Endothelial cell of umbilical vein (primary cell): ENCODE results near the gene PSIP1. TPM values are rescaled to one million over a fixed set of nuclear protein-coding genes. Genes with fewer than 3 reads are reported as not detected.
"Not testable (repeated sequence)": the region's sequence is repeated elsewhere in the genome, so short reads cannot be mapped to it uniquely, and the experiment has no call there.

Experiments used
- BruUV-seq: library from RNA; stranded (reverse); fragments of 400-500 nt; replicated peaks from 2 replicates; lab custom pipeline; 2021; lab: Mats Ljungman, UMichigan
- CTCF ChIA-PET: fragments of 300-600, 350-600 bp; sonication (Branson Sonifier 250); formaldehyde crosslinking; loops from one replicate; lab custom pipeline; 2021; ENCODE audit warnings: antibody characterized with exemption, inconsistent platforms; lab: Charles Lee
- POLR2A ChIA-PET: fragments of 300-600, 350-600 bp; sonication (Branson Sonifier 250); formaldehyde crosslinking; loops from one replicate; lab custom pipeline; 2021; ENCODE audit warnings: antibody characterized with exemption, inconsistent platforms; lab: Charles Lee
- DNase-seq: peaks from one replicate; pipeline ENCODE4 v3.0.0-alpha.2; 2011; ENCODE audit warnings: low read depth, low spot score
- FAIRE-seq: peaks from 2 replicates; lab custom pipeline; 2011; peaks lifted over from hg19 to GRCh38; lab: Jason Lieb, UNC
- H2AFZ ChIP-seq: 2 replicates; pipeline ENCODE4 v1.6.0; 2012; ENCODE audit warnings: low read depth, low read length, control low read depth, inconsistent platforms
- H3K27ac ChIP-seq: 2 replicates; pipeline ENCODE4 v1.5.1; 2011; ENCODE audit warnings: low read depth, mild to moderate bottlenecking, control low read depth, low read length, moderate library complexity; ENCODE audit not compliant: insufficient read depth
- H3K27me3 ChIP-seq, 2 experiments: 2 replicates each; pipeline versions ENCODE4 v1.6.0 to v1.6.1; 2011; ENCODE audit warnings: low read length in 2 of 2, mixed read lengths in 1 of 2; ENCODE audit not compliant: control insufficient read depth in 2 of 2, insufficient read depth in 2 of 2
- H3K36me3 ChIP-seq, 2 experiments: 2 replicates in 1 of 2; 3 replicates in 1 of 2; pipeline ENCODE4 v1.5.1; 2011; ENCODE audit warnings: low read length in 2 of 2, mild to moderate bottlenecking in 1 of 2, moderate library complexity in 1 of 2; ENCODE audit not compliant: control insufficient read depth in 2 of 2, insufficient read depth in 2 of 2; ENCODE audit errors: extremely low read depth in 1 of 2
- H3K4me1 ChIP-seq: 3 replicates; pipeline ENCODE4 v1.5.1; 2011; ENCODE audit warnings: mild to moderate bottlenecking, low read length; ENCODE audit not compliant: control insufficient read depth, insufficient read depth; ENCODE audit errors: extremely low read depth
- H3K4me2 ChIP-seq: 2 replicates; pipeline ENCODE4 v1.6.1; 2011; ENCODE audit warnings: low read length, control low read depth, mixed read lengths; ENCODE audit not compliant: insufficient read depth
- H3K4me3 ChIP-seq, 3 experiments: fragments of 200-600 bp in 1 of 3; sonication (generic), shearing (Covaris generic) in 1 of 3; replicated peaks in 1 of 3; 2 replicates each; pipeline ENCODE4 v1.5.1; 2011 to 2016; ENCODE audit warnings: control low read depth in 3 of 3, low read length in 3 of 3, mild to moderate bottlenecking in 2 of 3, inconsistent platforms in 1 of 3, low read depth in 1 of 3, moderate library complexity in 1 of 3; ENCODE audit not compliant: insufficient read depth in 1 of 3
- H3K79me2 ChIP-seq: 2 replicates; pipeline ENCODE4 v1.6.0; 2012; ENCODE audit warnings: low read length, inconsistent platforms; ENCODE audit not compliant: control insufficient read depth, insufficient read depth
- H3K9ac ChIP-seq: replicated peaks from 2 replicates; pipeline ENCODE3; 2011; ENCODE audit warnings: low read length, control low read depth; ENCODE audit not compliant: insufficient read depth; ENCODE audit errors: extremely low read depth
- H3K9me1 ChIP-seq: replicated peaks from 3 replicates; pipeline ENCODE4 v1.6.0; 2011; ENCODE audit warnings: mild to moderate bottlenecking, low read length; ENCODE audit not compliant: control insufficient read depth, insufficient read depth; ENCODE audit errors: extremely low read depth
- H3K9me3 ChIP-seq: replicated peaks from 2 replicates; pipeline ENCODE4 v1.5.1; 2012; ENCODE audit warnings: low read length, inconsistent platforms; ENCODE audit not compliant: control insufficient read depth, insufficient read depth
- H4K20me1 ChIP-seq: replicated peaks from 2 replicates; pipeline ENCODE3; 2011; ENCODE audit warnings: mild to moderate bottlenecking, low read length; ENCODE audit not compliant: control insufficient read depth, insufficient read depth; ENCODE audit errors: extremely low read depth
- MYC ChIP-seq: IDR thresholded peaks from one replicate; pipeline ENCODE4 v1.6.1; 2011; ENCODE audit warnings: mild to moderate bottlenecking, low read depth, low read length
- dilution Hi-C: fragments of 300-500 bp; cut with MboI; formaldehyde crosslinking; loops from one replicate; pipeline ENCODE4 v1.15.0; 2019; ENCODE audit warnings: low sequenced_read_pairs; ENCODE audit not compliant: extremely low pct_ligation_motif_present
- intact Hi-C: fragments of 100-400 bp; cut with micrococcal nuclease; formaldehyde crosslinking; loops from one replicate; pipeline ENCODE4 v1.10.0; 2022
- polyA plus RNA-seq, 4 experiments: library from polyadenylated mRNA; depleted of rRNA in 3 of 4; stranded (reverse) in 3 of 4; unstranded in 1 of 4; fragments of >200 nt; gene quantifications; 2 replicates each; pipeline versions ENCODE4 v1.2.1 to v1.2.3, GENCODE V29; 2011 to 2012; ENCODE audit warnings: missing spikeins in 1 of 4
- total RNA-seq: library from RNA; stranded (reverse); gene quantifications from 2 replicates; pipeline ENCODE4 v1.2.3, GENCODE V29; 2021

PSIP1 gene
- total and polyA plus RNA-seq, 2 donors (not counting 3 experiments of a cell fraction or from before 2014, with no cell fraction given): 12.9 to 76.7 TPM

DNA sequence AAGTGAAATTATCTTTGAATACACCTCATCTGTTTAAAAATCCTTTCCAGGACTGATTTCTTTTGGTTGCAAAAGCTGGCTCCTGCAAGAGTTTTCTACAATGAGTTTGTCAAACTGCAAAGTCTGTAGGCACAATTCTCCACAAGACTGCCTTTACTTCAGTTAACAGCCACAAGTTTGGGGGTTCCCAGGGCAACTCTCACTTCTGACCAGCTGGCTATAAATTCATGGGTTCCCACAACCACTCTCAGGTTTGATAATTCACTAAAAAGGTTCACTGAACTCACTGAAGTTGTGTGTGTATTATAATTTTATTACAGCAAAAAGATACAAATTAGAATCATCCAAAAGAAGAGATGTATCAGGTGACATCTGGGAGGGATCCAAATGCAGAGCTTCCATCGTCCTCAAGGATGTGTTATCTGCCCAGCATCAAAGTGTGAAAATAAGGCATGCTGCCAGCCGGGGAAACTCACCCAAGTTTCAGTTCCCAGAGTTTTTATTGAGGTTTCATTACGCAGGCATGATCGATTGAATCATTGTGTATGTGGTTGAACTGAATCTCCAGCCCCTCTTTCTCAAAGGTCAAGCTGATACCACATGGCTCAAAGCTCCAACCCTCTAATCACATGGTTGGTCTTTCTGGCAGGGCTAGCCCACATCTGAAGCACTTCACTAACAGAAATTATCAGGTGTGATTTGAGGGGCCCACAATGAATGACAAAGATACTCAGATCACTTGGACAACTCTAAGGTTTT is 19.0 kb upstream of the PSIP1 start:
- peaks cover 9% of the 10 kb centered on the region for H3K4me1 ChIP-seq
- H3K36me3 ChIP-seq: no peaks in the 10 kb centered on the region
- no peak for DNase-seq
- H3K9ac ChIP-seq: no peak overlapping the region
- dilution Hi-C loops (no loop called here), intact Hi-C loops (no loop called here)
- no peak for FAIRE-seq
- H3K9me3 ChIP-seq: no peaks in the 10 kb centered on the region
- no TSS peak for BruUV-seq
- CTCF ChIA-PET: interaction anchor here (0.9 to 1.9 kb wide), 4 partner anchors 10 to 29 kb away, joined by 3 to 6 read pairs (median 4); partner anchors contain the start of gene CCDC171
- no peak overlapping the region for H2AFZ ChIP-seq
- no peak overlapping the region for H3K27ac ChIP-seq
- no peak overlapping the region for H3K4me3 ChIP-seq
- no peak overlapping the region for H3K4me2 ChIP-seq
- no peak for TF ChIP-seq MYC
- H4K20me1 ChIP-seq: no peaks in the 10 kb centered on the region
- no peaks in the 10 kb centered on the region for H3K9me1 ChIP-seq
- H3K79me2 ChIP-seq: no peaks in the 10 kb centered on the region
- H3K27me3 ChIP-seq: no peaks in the 10 kb centered on the region
- POLR2A ChIA-PET: no interaction called here

- H3K4me2 ChIP-seq, DNase-seq, BruUV-seq, H3K9ac ChIP-seq, POLR2A ChIA-PET, H3K27ac ChIP-seq, H2AFZ ChIP-seq, FAIRE-seq, H3K9me3 ChIP-seq, H3K9me1 ChIP-seq, intact Hi-C loops, H3K79me2 ChIP-seq, CTCF ChIA-PET, H3K27me3 ChIP-seq, H4K20me1 ChIP-seq, dilution Hi-C loops, H3K36me3 ChIP-seq, H3K4me3 ChIP-seq: not testable (repeated sequence)
- peaks cover 12% of the 10 kb centered on the region for H3K4me1 ChIP-seq
These were observed 16.3 kb upstream of the PSIP1 start for GRCh38 chr9:15527035-15527434.
